Heart left ventricle (tissue), 16 donors: ENCODE results near the gene TDP1. TPM values are rescaled to one million over a fixed set of nuclear protein-coding genes. Genes with fewer than 3 reads are reported as not detected.
A peak's percentile ranks its signal among the peaks of the same experiment; 100 is the strongest.

ENCODE experiments used
- ATAC-seq, 4 donors: fragments of 200-7000 bp; cut with Tn5 transposase; one replicate each; pipeline ENCODE4 v1.9.1; 2020 to 2022; ENCODE audit warnings: moderate library complexity in 4 of 4, mild to moderate bottlenecking in 3 of 4, moderate number of reproducible peaks in 1 of 4
- DNase-seq, 5 donors: peaks; one replicate each; pipeline ENCODE4 v3.0.0-alpha.2; 2020
- H3K27ac ChIP-seq, 12 donors: fragments of 200-600 bp; sonication (generic) in 4 of 12; one replicate each; pipeline versions ENCODE4 v1.5.0 to v1.8.0; 2016 to 2022; ENCODE audit warnings: mild to moderate bottlenecking in 2 of 12
- H3K27me3 ChIP-seq, 9 donors: fragments of 200-600 bp; sonication (generic) in 2 of 9; one replicate each; pipeline versions ENCODE4 v1.5.1 to v1.8.0; 2016 to 2022; ENCODE audit warnings: mild to moderate bottlenecking in 3 of 9
- H3K36me3 ChIP-seq, 9 donors: fragments of 200-600 bp; sonication (generic) in 2 of 9; one replicate each; pipeline versions ENCODE4 v1.5.0 to v1.8.0; 2018 to 2022; ENCODE audit warnings: mild to moderate bottlenecking in 2 of 9
- H3K4me1 ChIP-seq, 12 donors: fragments of 200-600 bp; sonication (generic) in 4 of 12; one replicate each; pipeline versions ENCODE4 v1.5.0 to v1.8.0; 2016 to 2022; ENCODE audit warnings: mild to moderate bottlenecking in 3 of 12
- H3K4me3 ChIP-seq, 12 donors: fragments of 200-600 bp; sonication (generic) in 4 of 12; one replicate each; pipeline versions ENCODE4 v1.5.0 to v1.8.0; 2017 to 2022; ENCODE audit warnings: mild to moderate bottlenecking in 9 of 12, moderate library complexity in 4 of 12
- H3K9me3 ChIP-seq, 12 donors: fragments of 200-600 bp; sonication (generic) in 4 of 12; one replicate each; pipeline versions ENCODE4 v1.5.0 to v1.8.0; 2016 to 2022; ENCODE audit warnings: mild to moderate bottlenecking in 1 of 12
- POLR2A ChIP-seq, 2 donors: fragments of 450-650 bp; IDR thresholded peaks; one replicate each; pipeline ENCODE4 v1.6.1; 2017; ENCODE audit warnings: antibody characterized with exemption in 2 of 2, mild to moderate bottlenecking in 2 of 2, moderate library complexity in 2 of 2
- WGBS, 4 donors: extraction: QIAGEN DNeasy Blood & Tissue Kit in 2 of 4; methylation state at CpG; one replicate each; pipeline versions ENCODE4 v1.1.5 to v1.1.7; 2013 to 2018; 5-methylcytosine and 5-hydroxymethylcytosine counted together
- intact Hi-C, 10 donors: fragments of 100-400 bp; cut with DNase I; formaldehyde crosslinking; loops; one replicate each; pipeline versions ENCODE4 v1.11.1 to v1.14.2; 2022
- polyA plus RNA-seq, 2 donors: library from polyadenylated mRNA; stranded (reverse); fragments of 200-250 nt; gene quantifications; one replicate each; pipeline ENCODE4 v1.2.3, GENCODE V29; 2013
- total RNA-seq, 9 donors: library from RNA; depleted of rRNA in 2 of 9; stranded (reverse); fragments of >200 nt in 2 of 9; fragmentation: NEBNext Ultra II Directional in 3 of 9; extraction: Animal tissue kit (Norgen Biotek cat#: 25700) in 3 of 9; gene quantifications; one replicate each; pipeline versions ENCODE4 v1.1.0 to v1.2.4, GENCODE V29; 2016 to 2023
- TF ChIP-seq, protein P1 (sequence below), 12 donors: fragments of 200-600 bp; sonication (generic) in 4 of 12; IDR thresholded peaks; one replicate each; pipeline versions ENCODE4 v1.5.0 to v1.8.0; 2018 to 2022; ENCODE audit warnings: antibody characterized with exemption in 12 of 12, mild to moderate bottlenecking in 5 of 12
- donor health status: ischemic (EF 13 %, LVEDD 7.1; RV severe dilation, severe dysfunction).
- donor health status: healthy with polysubstance abuse.
- donor health status: DM: no; HTN: yes; CAD: no.
- donor health status: DM: no; HTN: no; CAD: no.
- donor health status: ischemic (EF 25% LVEDD 6.9; RV normal size, moderate dysfunction).
- donor health status: ischemic (EF 25% LVEDD 5.7; RV mildly dilated, moderate dysfunction).
- donor health status: healthy.
- donor health status: DM: yes; HTN: yes; CAD: no.
- donor health status: ischemic (EF 35%, LVEDD 5.7; RV mildly dilated, moderate dysfunction).
- donor health status: nonischemic (EF 11% LVEDD 7.7; RV severe dilation, severe dysfunction).
- donor health status: DM: yes; HTN: yes; CAD: no.
- donor health status: PGD.
- donor health status: ischemic (EF 29% LVEDD 5.4; RV normal size, mild dysfunction).
- donor health status: nonischemic (EF 23%, LVEDD 6.1; RV moderate dilation, normal function).

TDP1 gene
- total and polyA plus RNA-seq, 11 donors = 1.0 to 9.0 (median 4.1) TPM

DNA sequence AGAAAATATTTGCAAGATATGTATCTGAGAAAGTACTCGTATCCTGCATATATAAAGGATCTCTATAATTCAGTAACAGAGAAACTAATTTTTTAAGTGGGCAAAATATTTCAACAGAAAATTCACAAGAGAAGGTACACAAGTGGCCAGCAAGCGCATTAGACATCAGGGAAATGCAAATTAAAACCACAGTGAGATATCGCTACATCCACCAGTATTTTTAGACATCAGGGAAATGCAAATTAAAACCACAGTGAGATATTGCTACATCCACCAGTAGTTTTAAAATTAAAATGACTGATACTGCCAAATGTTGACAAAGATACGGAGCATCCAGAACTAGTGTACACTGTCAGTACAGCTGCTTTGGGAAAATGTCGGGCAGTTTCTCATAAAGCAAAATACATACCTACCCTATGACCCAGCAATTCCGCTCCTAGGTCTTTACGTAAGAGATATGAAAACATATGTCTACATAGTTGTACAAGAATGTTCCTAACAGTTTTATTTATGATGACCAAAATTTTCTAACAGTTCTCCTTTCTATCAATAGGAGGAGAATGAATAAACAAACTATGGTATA, 103.2 kb downstream of the TDP1 start:
- Histone ChIP-seq H3K27ac (no peak overlapping the region), H3K9me3 (no peaks in the 10 kb centered on the region), H3K4me1 (peaks cover 0 to 29% (median 17%) of the 10 kb centered on the region in 12 donors), H3K27me3 (peaks cover 9 to 89% (median 34%) of the 10 kb centered on the region in 9 donors), H3K4me3 (no peak overlapping the region), H3K36me3 (no peaks in the 10 kb centered on the region)
- WGBS, 4 donors = 89 to 97% (median 92%) methylated on average over 7 of the region's 7 CpGs
- intact Hi-C loops = no loop called here
- TF ChIP-seq POLR2A (IDR thresholded peaks at IDR 0.05) = no peak
- TF ChIP-seq, protein P1, sequence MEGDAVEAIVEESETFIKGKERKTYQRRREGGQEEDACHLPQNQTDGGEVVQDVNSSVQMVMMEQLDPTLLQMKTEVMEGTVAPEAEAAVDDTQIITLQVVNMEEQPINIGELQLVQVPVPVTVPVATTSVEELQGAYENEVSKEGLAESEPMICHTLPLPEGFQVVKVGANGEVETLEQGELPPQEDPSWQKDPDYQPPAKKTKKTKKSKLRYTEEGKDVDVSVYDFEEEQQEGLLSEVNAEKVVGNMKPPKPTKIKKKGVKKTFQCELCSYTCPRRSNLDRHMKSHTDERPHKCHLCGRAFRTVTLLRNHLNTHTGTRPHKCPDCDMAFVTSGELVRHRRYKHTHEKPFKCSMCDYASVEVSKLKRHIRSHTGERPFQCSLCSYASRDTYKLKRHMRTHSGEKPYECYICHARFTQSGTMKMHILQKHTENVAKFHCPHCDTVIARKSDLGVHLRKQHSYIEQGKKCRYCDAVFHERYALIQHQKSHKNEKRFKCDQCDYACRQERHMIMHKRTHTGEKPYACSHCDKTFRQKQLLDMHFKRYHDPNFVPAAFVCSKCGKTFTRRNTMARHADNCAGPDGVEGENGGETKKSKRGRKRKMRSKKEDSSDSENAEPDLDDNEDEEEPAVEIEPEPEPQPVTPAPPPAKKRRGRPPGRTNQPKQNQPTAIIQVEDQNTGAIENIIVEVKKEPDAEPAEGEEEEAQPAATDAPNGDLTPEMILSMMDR (IDR thresholded peaks at IDR 0.05) = no peak
- no peak for ATAC-seq
- DNase-seq = no peak

DNA sequence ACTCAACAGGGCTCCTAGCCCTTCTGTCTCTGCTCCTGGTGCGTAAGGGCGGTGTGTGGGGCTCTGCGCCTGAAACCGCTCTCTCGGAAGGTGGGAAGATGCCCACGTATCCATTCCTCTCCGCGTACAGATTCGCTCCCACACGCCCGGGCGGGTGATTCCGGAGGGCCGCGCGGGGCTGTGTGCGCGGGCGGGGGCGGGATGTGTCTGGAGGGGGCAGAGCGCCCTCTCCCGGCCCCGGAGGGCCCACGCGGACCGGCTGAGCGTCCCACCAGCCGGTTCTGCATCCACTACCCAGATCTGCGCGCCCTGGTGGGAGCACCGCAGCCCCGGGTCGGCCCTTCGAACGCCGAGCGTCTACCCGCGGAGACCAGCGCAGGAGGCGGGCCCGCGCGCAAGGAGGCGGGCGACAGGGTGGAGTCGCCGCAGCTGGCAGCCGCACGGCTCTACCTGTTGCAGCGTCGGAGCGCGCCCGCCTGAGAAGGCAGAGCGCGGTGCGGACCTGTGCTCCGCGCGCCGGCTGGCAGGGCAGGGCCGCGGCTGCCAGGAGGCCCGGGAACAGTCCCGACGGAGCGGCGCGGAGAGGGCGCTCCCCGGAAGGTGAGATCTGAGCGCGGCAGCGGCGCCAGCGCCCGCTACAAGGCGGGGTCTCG, 104.7 kb downstream of the TDP1 start:
- H3K27ac ChIP-seq = peak overlapping the region in 2 of 12 donors; percentile 11 to 46
- H3K9me3 ChIP-seq = no peaks in the 10 kb centered on the region
- intact Hi-C loops = loop anchor here in 4 of 10 donors (5.0 to 10.0 kb wide), 4 partner anchors 76 to 177 kb away; no protein-coding TSS in a partner anchor
- H3K36me3 ChIP-seq = no peaks in the 10 kb centered on the region
- DNase-seq (peak; percentile 24 to 77 (median 68)), ATAC-seq (peak in 3 of 4 donors; percentile 79 to 89 (median 86))
- peaks cover 0 to 29% (median 17%) of the 10 kb centered on the region in 12 donors for H3K4me1 ChIP-seq
- peak overlapping the region; percentile 27 to 62 (median 48) for H3K4me3 ChIP-seq
- WGBS, 4 donors = 0 to 1% (median 1%) methylated on average over 37 to 80 of the region's 80 CpGs
- TF ChIP-seq POLR2A (IDR thresholded peaks at IDR 0.05) = no peak
- TF ChIP-seq, protein P1 (IDR thresholded peaks at IDR 0.05) = peak; percentile 25 to 64 (median 46)
- peaks cover 9 to 91% (median 34%) of the 10 kb centered on the region in 9 donors for H3K27me3 ChIP-seq

DNA sequence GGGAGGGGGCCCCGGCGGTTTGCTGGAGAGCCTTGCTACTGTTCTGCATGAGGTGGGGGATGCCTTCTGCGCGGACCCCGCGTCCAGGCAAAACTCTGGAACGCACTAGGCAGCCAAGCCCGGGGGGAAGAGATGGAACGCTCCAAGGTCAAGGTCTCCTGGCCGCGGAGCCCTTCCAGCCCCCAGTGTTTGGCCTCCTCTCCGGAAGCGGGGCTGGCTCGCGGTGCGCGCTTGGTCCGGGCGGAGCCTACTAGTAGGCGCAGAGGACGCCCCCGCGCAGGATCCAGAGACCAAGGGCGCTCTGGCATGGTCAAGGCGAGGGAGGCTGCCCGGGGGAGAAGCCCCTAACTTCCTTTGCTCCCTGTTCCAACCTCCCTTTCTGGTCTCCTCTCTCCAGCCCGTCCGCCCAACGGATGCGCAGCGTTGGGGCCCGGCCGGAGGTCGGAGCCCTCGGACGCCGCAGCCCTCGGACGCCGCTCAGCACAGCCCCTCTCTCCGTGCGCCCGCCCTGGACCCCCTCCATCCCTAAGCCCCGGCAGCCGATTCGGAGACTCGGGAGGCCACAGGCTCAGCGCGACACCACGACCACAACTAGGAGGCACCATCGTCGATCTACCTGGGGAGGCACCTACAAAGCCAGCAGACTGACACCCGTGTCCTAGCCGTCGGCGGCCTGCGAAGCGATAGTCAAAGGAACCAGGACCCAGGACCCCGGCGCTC, 105.4 kb downstream of the TDP1 start:
- ATAC-seq (peak in 2 of 4 donors; percentile 6 to 52), DNase-seq (peak in 2 of 5 donors; percentile 36 to 61)
- Histone ChIP-seq H3K27me3 (peaks cover 9 to 89% (median 34%) of the 10 kb centered on the region in 9 donors), H3K27ac (peak overlapping the region in 2 of 12 donors; percentile 11 to 46), H3K36me3 (no peaks in the 10 kb centered on the region), H3K4me1 (peaks cover 0 to 29% (median 17%) of the 10 kb centered on the region in 12 donors), H3K4me3 (peak overlapping the region; percentile 27 to 62 (median 48)), H3K9me3 (no peaks in the 10 kb centered on the region)
- TF ChIP-seq POLR2A (IDR thresholded peaks at IDR 0.05) = no peak
- TF ChIP-seq, protein P1 (IDR thresholded peaks at IDR 0.05) = no peak
- intact Hi-C loops = loop anchor here in 4 of 10 donors (5.0 to 10.0 kb wide), 4 partner anchors 76 to 176 kb away; no protein-coding TSS in a partner anchor
- WGBS, 4 donors = 1 to 3% (median 2%) methylated on average over 19 to 60 of the region's 60 CpGs
